OCI-LY3 (cell line): ENCODE results near the gene H19.

Source experiments
- EZH2phosphoT487 ChIP-seq: fragments of 200-600 bp; shearing (Covaris generic); IDR thresholded peaks from 2 replicates; pipeline ENCODE4 v1.6.1; 2018; ENCODE audit warnings: antibody characterized with exemption, mixed run types, low read depth
- TF ChIP-seq, protein P1 (sequence below): fragments of 200-600, 300-600 bp; sonication (generic); IDR thresholded peaks from 2 replicates; pipeline ENCODE4 v1.5.1; 2014; ENCODE audit warnings: antibody characterized with exemption, low read length, low read depth

DNA sequence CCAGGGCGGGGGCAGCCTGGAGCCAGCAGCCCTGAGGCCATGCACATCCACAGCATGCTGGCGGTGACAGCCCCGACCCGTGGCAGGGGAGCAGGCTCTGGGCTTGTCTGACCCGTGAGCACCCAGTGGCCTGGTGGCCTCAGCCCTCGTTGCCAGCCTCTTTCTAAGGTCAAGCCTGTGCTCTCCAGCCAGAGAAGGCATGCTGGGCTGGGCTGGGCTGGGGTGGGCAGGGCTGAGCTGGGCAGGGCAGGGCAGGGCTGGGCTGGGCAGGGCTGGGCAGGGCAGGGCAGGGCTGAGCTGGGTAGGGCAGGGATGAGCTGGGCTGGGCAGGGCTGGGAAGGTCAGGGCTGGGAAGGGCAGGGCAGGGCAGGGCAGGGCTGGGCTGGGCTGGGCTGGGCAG is 10.6 kb downstream of the H19 start:
- TF ChIP-seq, protein P1, sequence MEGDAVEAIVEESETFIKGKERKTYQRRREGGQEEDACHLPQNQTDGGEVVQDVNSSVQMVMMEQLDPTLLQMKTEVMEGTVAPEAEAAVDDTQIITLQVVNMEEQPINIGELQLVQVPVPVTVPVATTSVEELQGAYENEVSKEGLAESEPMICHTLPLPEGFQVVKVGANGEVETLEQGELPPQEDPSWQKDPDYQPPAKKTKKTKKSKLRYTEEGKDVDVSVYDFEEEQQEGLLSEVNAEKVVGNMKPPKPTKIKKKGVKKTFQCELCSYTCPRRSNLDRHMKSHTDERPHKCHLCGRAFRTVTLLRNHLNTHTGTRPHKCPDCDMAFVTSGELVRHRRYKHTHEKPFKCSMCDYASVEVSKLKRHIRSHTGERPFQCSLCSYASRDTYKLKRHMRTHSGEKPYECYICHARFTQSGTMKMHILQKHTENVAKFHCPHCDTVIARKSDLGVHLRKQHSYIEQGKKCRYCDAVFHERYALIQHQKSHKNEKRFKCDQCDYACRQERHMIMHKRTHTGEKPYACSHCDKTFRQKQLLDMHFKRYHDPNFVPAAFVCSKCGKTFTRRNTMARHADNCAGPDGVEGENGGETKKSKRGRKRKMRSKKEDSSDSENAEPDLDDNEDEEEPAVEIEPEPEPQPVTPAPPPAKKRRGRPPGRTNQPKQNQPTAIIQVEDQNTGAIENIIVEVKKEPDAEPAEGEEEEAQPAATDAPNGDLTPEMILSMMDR = no peak
- TF ChIP-seq EZH2phosphoT487 = no peak
